Measurements from ENCODE around the gene CETN1.

GRCh38 chr18:614193-614592 lies 34.0 kb downstream of the CETN1 start:
- no peak for TF ChIP-seq EGR1 (IDR thresholded peaks at IDR 0.05)
- no peak for TF ChIP-seq REST (IDR thresholded peaks at IDR 0.05; ENCODE audit: low read depth)
- no peak for TF ChIP-seq TAF1 (IDR thresholded peaks at IDR 0.05; ENCODE audit: low read depth)
- no peak for TF ChIP-seq RAD21 (IDR thresholded peaks at IDR 0.05; ENCODE audit: low read depth)
- TF ChIP-seq CEBPB (IDR thresholded peaks at IDR 0.05): no peak
- no peak for TF ChIP-seq CREB1 (IDR thresholded peaks at IDR 0.05; ENCODE audit: low read depth)
- TF ChIP-seq TEAD4 (IDR thresholded peaks at IDR 0.05): no peak
- no peak for TF ChIP-seq NFIC (IDR thresholded peaks at IDR 0.05)
- TF ChIP-seq YY1 (IDR thresholded peaks at IDR 0.05; ENCODE audit: low read depth): no peak
- no peak for TF ChIP-seq EP300 (IDR thresholded peaks at IDR 0.05; ENCODE audit: borderline replicate concordance)
- no peak for TF ChIP-seq MAX (IDR thresholded peaks at IDR 0.05)
- no peak for TF ChIP-seq TCF12 (IDR thresholded peaks at IDR 0.05; ENCODE audit: low read depth)

Measured in Ishikawa (cell line).